Trophoblast cell (in vitro differentiated cells and primary cell): ENCODE results near the gene SEC11C.

Experiments
- DNase-seq, 2 donors: peaks; one replicate each; pipeline ENCODE4 v3.0.0-alpha.2; 2016
- H2AFZ ChIP-seq: 2 replicates; pipeline ENCODE4 v1.6.1; 2013; ENCODE audit warnings: low read length, moderate library complexity, mild to moderate bottlenecking; ENCODE audit not compliant: insufficient read depth, poor library complexity
- H2AK5ac ChIP-seq: 2 replicates; pipeline ENCODE4 v1.6.1; 2013; ENCODE audit warnings: mild to moderate bottlenecking, low read length
- H2BK120ac ChIP-seq: 2 replicates; pipeline ENCODE4 v1.6.1; 2013; ENCODE audit warnings: low read length, mild to moderate bottlenecking, moderate library complexity; ENCODE audit not compliant: insufficient read depth, poor library complexity
- H2BK12ac ChIP-seq: 2 replicates; pipeline ENCODE4 v1.6.1; 2013; ENCODE audit warnings: mild to moderate bottlenecking, low read length, moderate library complexity
- H2BK5ac ChIP-seq: 2 replicates; pipeline ENCODE4 v1.6.1; 2013; ENCODE audit warnings: low read length, low read depth, moderate library complexity, mild to moderate bottlenecking; ENCODE audit not compliant: poor library complexity
- H3K14ac ChIP-seq: 2 replicates; pipeline ENCODE4 v1.6.1; 2013; ENCODE audit warnings: mild to moderate bottlenecking, low read length
- H3K18ac ChIP-seq: 2 replicates; pipeline ENCODE4 v1.6.1; 2013; ENCODE audit warnings: mild to moderate bottlenecking, low read length
- H3K23ac ChIP-seq: 2 replicates; pipeline ENCODE4 v1.6.1; 2013; ENCODE audit warnings: low read length
- H3K27ac ChIP-seq: 2 replicates; pipeline ENCODE4 v1.5.1; 2013; ENCODE audit warnings: low read depth, mild to moderate bottlenecking, inconsistent platforms, low read length, moderate library complexity
- H3K27me3 ChIP-seq: 2 replicates; pipeline ENCODE4 v1.6.1; 2013; ENCODE audit warnings: inconsistent platforms, mild to moderate bottlenecking, low read length, moderate library complexity; ENCODE audit not compliant: insufficient read depth
- H3K36me3 ChIP-seq, 2 experiments: 1 replicate in 1 of 2; 2 replicates in 1 of 2; pipeline ENCODE4 v1.6.1; 2013; ENCODE audit warnings: low read length in 2 of 2, mild to moderate bottlenecking in 2 of 2, moderate library complexity in 1 of 2; ENCODE audit not compliant: insufficient read depth in 2 of 2, control insufficient read depth in 1 of 2
- H3K4ac ChIP-seq: 2 replicates; pipeline ENCODE4 v1.6.1; 2013; ENCODE audit warnings: low read depth, mild to moderate bottlenecking, low read length, moderate library complexity
- H3K4me1 ChIP-seq, 2 experiments: 1 replicate in 1 of 2; 2 replicates in 1 of 2; pipeline ENCODE4 v1.6.1; 2013; ENCODE audit warnings: low read length in 2 of 2, mild to moderate bottlenecking in 2 of 2, moderate library complexity in 1 of 2; ENCODE audit not compliant: insufficient read depth in 2 of 2, control insufficient read depth in 1 of 2
- H3K4me2 ChIP-seq: 2 replicates; pipeline ENCODE4 v1.6.1; 2013; ENCODE audit warnings: inconsistent platforms, mild to moderate bottlenecking, low read length, moderate library complexity
- H3K4me3 ChIP-seq: 2 replicates; pipeline ENCODE4 v1.5.1; 2013; ENCODE audit warnings: mild to moderate bottlenecking, low read depth, low read length, inconsistent platforms
- H3K79me1 ChIP-seq: one replicate; pipeline ENCODE4 v1.6.1; 2013; ENCODE audit warnings: low read length
- H3K79me2 ChIP-seq: 2 replicates; pipeline ENCODE4 v1.6.1; 2013; ENCODE audit warnings: low read length, mild to moderate bottlenecking; ENCODE audit not compliant: control insufficient read depth, insufficient read depth, poor library complexity
- H3K9ac ChIP-seq: 2 replicates; pipeline ENCODE4 v1.6.1; 2013; ENCODE audit warnings: mild to moderate bottlenecking, low read length
- H3K9me3 ChIP-seq: 2 replicates; pipeline ENCODE4 v1.6.1; 2013; ENCODE audit warnings: low read depth, mild to moderate bottlenecking, control low read depth, inconsistent platforms, low read length; ENCODE audit not compliant: insufficient read depth
- H4K12ac ChIP-seq: 2 replicates; pipeline ENCODE4 v1.6.1; 2013; ENCODE audit warnings: low read depth, mild to moderate bottlenecking, low read length, moderate library complexity
- H4K8ac ChIP-seq: 2 replicates; pipeline ENCODE4 v1.6.1; 2013; ENCODE audit warnings: low read depth, mild to moderate bottlenecking, low read length, moderate library complexity
- H4K91ac ChIP-seq: one replicate; pipeline ENCODE4 v1.6.1; 2013; ENCODE audit warnings: low read depth, mild to moderate bottlenecking, low read length, moderate library complexity
- WGBS: extraction: QIAGEN DNeasy Blood & Tissue Kit; methylation state at CpG from one replicate; pipeline ENCODE4 v1.1.7; 2013; ENCODE audit warnings: missing lambda C conversion rate; ENCODE audit not compliant: insufficient read length, insufficient coverage; ENCODE audit errors: extremely low coverage; 5-methylcytosine and 5-hydroxymethylcytosine counted together

SEC11C gene

GRCh38 chr18:59197636-59198035 lies 58.0 kb downstream of the SEC11C start:
- Histone ChIP-seq H3K23ac (no peak overlapping the region), H3K4ac (no peak overlapping the region), H3K79me1 (no peaks in the 10 kb centered on the region), H4K12ac (no peak overlapping the region), H2AFZ (no peak overlapping the region), H2BK120ac (no peak overlapping the region), H3K9me3 (peaks cover 4% of the 10 kb centered on the region), H4K8ac (no peak overlapping the region), H3K36me3 (no peaks in the 10 kb centered on the region), H3K9ac (no peak overlapping the region), H2AK5ac (no peak overlapping the region), H3K79me2 (no peaks in the 10 kb centered on the region), H3K18ac (no peak overlapping the region), H3K4me2 (no peak overlapping the region), H2BK12ac (no peak overlapping the region), H2BK5ac (no peak overlapping the region), H3K14ac (no peak overlapping the region), H3K4me1 (no peaks in the 10 kb centered on the region), H3K27me3 (no peaks in the 10 kb centered on the region), H3K27ac (no peak overlapping the region), H3K4me3 (no peak overlapping the region), H4K91ac (no peak overlapping the region)
- WGBS = no CpG with 5 or more reads among the region's 2 CpGs
- DNase-seq = no peak

DNA sequence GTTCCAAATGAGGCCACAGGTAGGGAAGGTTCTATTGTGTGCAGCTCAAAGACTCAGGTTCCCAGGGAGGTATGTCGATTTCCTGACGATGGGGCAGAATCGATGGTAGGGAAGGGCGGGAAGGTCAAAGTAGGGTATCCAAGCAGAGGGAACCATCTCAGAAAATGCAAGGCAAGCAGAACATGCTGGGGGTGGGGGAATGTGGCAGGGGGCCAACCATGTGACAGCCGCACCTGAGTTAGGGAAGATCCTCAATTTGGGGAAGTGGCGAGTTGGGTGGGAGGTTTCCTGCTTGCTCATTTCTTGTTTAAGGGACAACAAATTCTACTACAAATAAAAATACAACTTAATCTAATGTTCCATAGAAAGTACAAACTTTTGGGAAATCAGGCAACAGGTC lies 58.5 kb downstream of the SEC11C start:
- no peak for DNase-seq
- Histone ChIP-seq H3K27me3 (no peaks in the 10 kb centered on the region), H3K14ac (no peak overlapping the region), H3K4ac (no peak overlapping the region), H3K18ac (no peak overlapping the region), H2BK120ac (no peak overlapping the region), H4K91ac (no peak overlapping the region), H3K27ac (no peak overlapping the region), H2AFZ (no peak overlapping the region), H3K79me1 (no peaks in the 10 kb centered on the region), H3K4me2 (no peak overlapping the region), H4K8ac (no peak overlapping the region), H2BK5ac (no peak overlapping the region), H3K9me3 (peaks cover 4% of the 10 kb centered on the region), H3K23ac (no peak overlapping the region), H3K36me3 (no peaks in the 10 kb centered on the region), H3K4me3 (no peak overlapping the region), H3K9ac (no peak overlapping the region), H2BK12ac (no peak overlapping the region), H3K4me1 (no peaks in the 10 kb centered on the region), H3K79me2 (no peaks in the 10 kb centered on the region), H2AK5ac (no peak overlapping the region), H4K12ac (no peak overlapping the region)
- no CpG with 5 or more reads among the region's 6 CpGs for WGBS

GRCh38 chr18:59200787-59201186 lies 61.1 kb downstream of the SEC11C start:
- Histone ChIP-seq H3K36me3 (no peaks in the 10 kb centered on the region), H2AK5ac (no peak overlapping the region), H3K14ac (no peak overlapping the region), H4K12ac (no peak overlapping the region), H4K91ac (no peak overlapping the region), H3K27ac (no peak overlapping the region), H3K9ac (no peak overlapping the region), H2BK5ac (no peak overlapping the region), H3K4me2 (no peak overlapping the region), H4K8ac (no peak overlapping the region), H3K79me1 (no peaks in the 10 kb centered on the region), H3K9me3 (no peaks in the 10 kb centered on the region), H3K79me2 (no peaks in the 10 kb centered on the region), H2AFZ (no peak overlapping the region), H2BK12ac (no peak overlapping the region), H3K18ac (no peak overlapping the region), H2BK120ac (no peak overlapping the region), H3K23ac (no peak overlapping the region), H3K4ac (no peak overlapping the region), H3K27me3 (no peaks in the 10 kb centered on the region), H3K4me3 (no peak overlapping the region), H3K4me1 (no peaks in the 10 kb centered on the region)
- no peak for DNase-seq
- no CpG with 5 or more reads among the region's 3 CpGs for WGBS

- Histone ChIP-seq H2BK5ac (no peak overlapping the region), H3K14ac (no peak overlapping the region), H3K9ac (no peak overlapping the region), H3K27me3 (no peaks in the 10 kb centered on the region), H2BK120ac (no peak overlapping the region), H3K79me1 (no peaks in the 10 kb centered on the region), H3K18ac (no peak overlapping the region), H3K4me1 (no peaks in the 10 kb centered on the region), H2BK12ac (no peak overlapping the region), H4K12ac (no peak overlapping the region), H4K8ac (no peak overlapping the region), H3K4ac (no peak overlapping the region), H3K4me2 (no peak overlapping the region), H2AFZ (no peak overlapping the region), H3K23ac (no peak overlapping the region), H3K4me3 (no peak overlapping the region), H4K91ac (no peak overlapping the region), H3K36me3 (no peaks in the 10 kb centered on the region), H3K9me3 (no peaks in the 10 kb centered on the region), H3K79me2 (no peaks in the 10 kb centered on the region), H2AK5ac (no peak overlapping the region), H3K27ac (no peak overlapping the region)
- no peak for DNase-seq
Measured at GRCh38 chr18:59202258-59202820, 62.7 kb downstream of the SEC11C start.
